H9 (cell line): ENCODE results near the gene SIPA1L3. TPM values are rescaled to one million over a fixed set of nuclear protein-coding genes. Genes with fewer than 3 reads are reported as not detected.

Experiments
- DNase-seq: peaks from one replicate; pipeline ENCODE4 v3.0.0-alpha.2; 2017
- H2AFZ ChIP-seq: one replicate; pipeline ENCODE4 v1.6.1; 2013; ENCODE audit warnings: mild to moderate bottlenecking, low read length, control low read depth, moderate library complexity
- H2AK5ac ChIP-seq: 2 replicates; pipeline ENCODE4 v1.6.1; 2013; ENCODE audit warnings: low read length, control low read depth, mixed read lengths; ENCODE audit not compliant: insufficient read length
- H2BK120ac ChIP-seq: one replicate; pipeline ENCODE4 v1.6.1; 2013; ENCODE audit warnings: low read depth, mild to moderate bottlenecking, low read length, control low read depth, inconsistent platforms; ENCODE audit not compliant: poor library complexity, severe bottlenecking
- H2BK12ac ChIP-seq: 2 replicates; pipeline ENCODE4 v1.6.1; 2013; ENCODE audit warnings: low read length, control low read depth, mixed read lengths, low read depth; ENCODE audit not compliant: insufficient read length
- H2BK15ac ChIP-seq: 2 replicates; pipeline ENCODE4 v1.6.1; 2013; ENCODE audit warnings: low read depth, low read length, control low read depth
- H2BK20ac ChIP-seq: one replicate; pipeline ENCODE4 v1.6.1; 2013; ENCODE audit warnings: low read depth, mild to moderate bottlenecking, low read length, control low read depth, inconsistent platforms; ENCODE audit not compliant: poor library complexity, severe bottlenecking
- H2BK5ac ChIP-seq: 2 replicates; pipeline ENCODE4 v1.6.1; 2013; ENCODE audit warnings: low read length, control low read depth, mixed read lengths; ENCODE audit not compliant: insufficient read length
- H3K14ac ChIP-seq: 2 replicates; pipeline ENCODE4 v1.6.1; 2013; ENCODE audit warnings: low read length, control low read depth; ENCODE audit not compliant: insufficient read depth
- H3K18ac ChIP-seq: 2 replicates; pipeline ENCODE4 v1.6.1; 2013; ENCODE audit warnings: low read depth, mild to moderate bottlenecking, mixed read lengths, low read length, control low read depth; ENCODE audit not compliant: insufficient read length
- H3K23ac ChIP-seq: 2 replicates; pipeline ENCODE4 v1.6.1; 2013; ENCODE audit warnings: low read length, control low read depth, mixed read lengths, low read depth; ENCODE audit not compliant: insufficient read length
- H3K23me2 ChIP-seq: 2 replicates; pipeline ENCODE4 v1.6.1; 2013; ENCODE audit warnings: low read depth, mild to moderate bottlenecking, mixed read lengths, low read length, control low read depth; ENCODE audit not compliant: insufficient read length, poor library complexity, severe bottlenecking
- H3K27ac ChIP-seq: 2 replicates; pipeline ENCODE4 v1.5.1; 2013; ENCODE audit warnings: low read length, control low read depth, mixed read lengths, low read depth; ENCODE audit not compliant: insufficient read length
- H3K27me3 ChIP-seq: 2 replicates; pipeline ENCODE4 v1.6.1; 2013; ENCODE audit warnings: low read length, control low read depth, inconsistent platforms; ENCODE audit not compliant: insufficient read depth
- H3K4ac ChIP-seq: 2 replicates; pipeline ENCODE4 v1.6.1; 2013; ENCODE audit warnings: low read depth, mild to moderate bottlenecking, control low read depth, inconsistent platforms, low read length, moderate library complexity
- H3K4me1 ChIP-seq: 2 replicates; pipeline ENCODE4 v1.6.1; 2013; ENCODE audit warnings: low read length, control low read depth, inconsistent platforms; ENCODE audit not compliant: insufficient read depth
- H3K4me2 ChIP-seq: 2 replicates; pipeline ENCODE4 v1.6.1; 2013; ENCODE audit warnings: low read length, control low read depth, mixed read lengths; ENCODE audit not compliant: insufficient read length, insufficient read depth
- H3K56ac ChIP-seq: 2 replicates; pipeline ENCODE4 v1.6.1; 2013; ENCODE audit warnings: low read depth, mild to moderate bottlenecking, mixed read lengths, low read length, control low read depth; ENCODE audit not compliant: insufficient read length
- H3K79me1 ChIP-seq: 2 replicates; pipeline ENCODE4 v1.6.1; 2013; ENCODE audit warnings: low read depth, mild to moderate bottlenecking, moderate library complexity, low read length, control low read depth, inconsistent platforms; ENCODE audit not compliant: insufficient read depth, poor library complexity, severe bottlenecking
- H3K79me2 ChIP-seq: 2 replicates; pipeline ENCODE4 v1.6.1; 2013; ENCODE audit warnings: low read length, control low read depth, inconsistent platforms; ENCODE audit not compliant: insufficient read depth
- H3K9ac ChIP-seq: 2 replicates; pipeline ENCODE4 v1.6.1; 2013; ENCODE audit warnings: low read length, control low read depth, mixed read lengths; ENCODE audit not compliant: insufficient read length; ENCODE audit errors: extremely low read depth
- H3K9me3 ChIP-seq: one replicate; pipeline ENCODE4 v1.6.1; 2013; ENCODE audit warnings: low read depth, low read length, inconsistent platforms; ENCODE audit not compliant: control insufficient read depth
- H3T11ph ChIP-seq: one replicate; pipeline ENCODE4 v1.6.1; 2013; ENCODE audit warnings: mild to moderate bottlenecking, low read length, control low read depth, inconsistent platforms
- H4K20me1 ChIP-seq: one replicate; pipeline ENCODE4 v1.6.1; 2013; ENCODE audit not compliant: control insufficient read depth, insufficient read length, insufficient read depth
- H4K5ac ChIP-seq: 2 replicates; pipeline ENCODE4 v1.6.1; 2013; ENCODE audit warnings: low read depth, mild to moderate bottlenecking, mixed read lengths, low read length, control low read depth; ENCODE audit not compliant: insufficient read length
- H4K8ac ChIP-seq: replicated peaks from 2 replicates; pipeline ENCODE4 v1.6.1; 2013; ENCODE audit warnings: low read length, control low read depth, mixed read lengths, low read depth; ENCODE audit not compliant: insufficient read length
- H4K91ac ChIP-seq: 2 replicates; pipeline ENCODE4 v1.6.1; 2013; ENCODE audit warnings: low read depth, mild to moderate bottlenecking, moderate library complexity, mixed read lengths, low read length, control low read depth; ENCODE audit not compliant: insufficient read length
- H3K27ac Mint-ChIP-seq, 3 experiments: 2 replicates in 2 of 3; 3 replicates in 1 of 3; pipeline ENCODE4 v1.8.0; 2020 to 2021; ENCODE audit warnings: mixed read lengths in 3 of 3, mild to moderate bottlenecking in 1 of 3, moderate library complexity in 1 of 3
- H3K27me3 Mint-ChIP-seq: 2 replicates; pipeline ENCODE4 v1.8.0; 2021; ENCODE audit warnings: low read depth, mild to moderate bottlenecking, moderate library complexity, mixed read lengths
- H3K36me3 Mint-ChIP-seq, 3 experiments: 2 replicates in 2 of 3; 3 replicates in 1 of 3; pipeline ENCODE4 v1.8.0; 2020 to 2021; ENCODE audit warnings: low read depth in 3 of 3, mixed read lengths in 3 of 3; ENCODE audit not compliant: insufficient read depth in 1 of 3
- H3K4me1 Mint-ChIP-seq, 2 experiments: 2 replicates each; pipeline ENCODE4 v1.8.0; 2020; ENCODE audit warnings: mixed read lengths in 2 of 2
- H3K4me3 Mint-ChIP-seq, 2 experiments: 2 replicates in 1 of 2; 3 replicates in 1 of 2; pipeline ENCODE4 v1.8.0; 2020 to 2021; ENCODE audit warnings: mild to moderate bottlenecking in 2 of 2, mixed read lengths in 2 of 2, moderate library complexity in 1 of 2
- H3K9me3 Mint-ChIP-seq, 2 experiments: 2 replicates in 1 of 2; 3 replicates in 1 of 2; pipeline ENCODE4 v1.8.0; 2020; ENCODE audit warnings: mild to moderate bottlenecking in 2 of 2, mixed read lengths in 2 of 2, moderate library complexity in 1 of 2
- CTCF ChIP-seq: fragments of 200-600 bp; sonication (generic); conservative IDR thresholded peaks from 3 replicates; pipeline ENCODE4 v1.8.0; 2021; ENCODE audit warnings: antibody characterized with exemption, mild to moderate bottlenecking
- WGBS: extraction: QIAGEN DNeasy Blood & Tissue Kit; methylation state at CpG from one replicate; pipeline ENCODE4 v1.1.7; 2013; ENCODE audit warnings: missing lambda C conversion rate, low lambda C conversion rate, mixed read lengths; ENCODE audit not compliant: insufficient read length; ENCODE audit errors: extremely low coverage; 5-methylcytosine and 5-hydroxymethylcytosine counted together
- total RNA-seq: library from RNA; stranded (reverse); gene quantifications from 2 replicates; pipeline ENCODE4 v1.2.1, GENCODE V29; 2021

SIPA1L3 gene
- total RNA-seq, 1 experiment from 2014 or later = 40.1 TPM

- H4K20me1 ChIP-seq = no peaks in the 10 kb centered on the region
- no peak overlapping the region for H3T11ph ChIP-seq
- H3K18ac ChIP-seq = no peak overlapping the region
- H4K91ac ChIP-seq = no peak overlapping the region
- no CpG with 5 or more reads among the region's 10 CpGs for WGBS
- H3K4ac ChIP-seq = no peak overlapping the region
- no peak overlapping the region for H2BK12ac ChIP-seq
- H2BK120ac ChIP-seq = no peak overlapping the region
- no peak overlapping the region for H2AFZ ChIP-seq
- no peak overlapping the region for H3K4me3 Mint-ChIP-seq
- peaks cover 16% of the 10 kb centered on the region; the same call in 1 of the 2 replicates for H3K4me1 ChIP-seq
- H3K27me3 Mint-ChIP-seq = no peaks in the 10 kb centered on the region
- peak overlapping the region; percentile 51; the same call in 1 of the 2 replicates for H3K14ac ChIP-seq
- H3K56ac ChIP-seq = no peak overlapping the region
- H3K9ac ChIP-seq = no peak overlapping the region
- H2BK15ac ChIP-seq = no peak overlapping the region
- TF ChIP-seq CTCF = no peak
- H3K23me2 ChIP-seq = no peaks in the 10 kb centered on the region
- H3K27ac Mint-ChIP-seq = peak overlapping the region; percentile 37 to 95 (median 93); a peak in 5 of 7 replicates
- no peak overlapping the region for H3K23ac ChIP-seq
- H2BK5ac ChIP-seq = no peak overlapping the region
- H3K9me3 Mint-ChIP-seq = no peaks in the 10 kb centered on the region; a peak in 1 of 5 replicates
- H3K27me3 ChIP-seq = no peaks in the 10 kb centered on the region
- H3K36me3 Mint-ChIP-seq = no peaks in the 10 kb centered on the region
- no peak overlapping the region for H3K27ac ChIP-seq
- no peak for DNase-seq
- no peaks in the 10 kb centered on the region for H3K79me1 ChIP-seq
- peaks cover 53 to 63% of the 10 kb centered on the region in 2 experiments for H3K4me1 Mint-ChIP-seq
- no peak overlapping the region for H3K4me2 ChIP-seq
- no peak overlapping the region for H4K8ac ChIP-seq
- H4K5ac ChIP-seq = no peak overlapping the region
- no peaks in the 10 kb centered on the region for H3K9me3 ChIP-seq
- H2AK5ac ChIP-seq = no peak overlapping the region
- H2BK20ac ChIP-seq = no peak overlapping the region
- H3K79me2 ChIP-seq = no peaks in the 10 kb centered on the region; the same call in 1 of the 2 replicates
Observed at GRCh38 chr19:37986048-37986750, 79.2 kb downstream of the SIPA1L3 start.
